ENCODE results near the gene WFIKKN2. TPM values are rescaled to one million over a fixed set of nuclear protein-coding genes. Genes with fewer than 3 reads are reported as not detected.

WFIKKN2 gene
- total RNA-seq, 1 experiment from 2014 or later = not detected

- no peak overlapping the region for H3K27ac ChIP-seq (ENCODE audit: low read depth, low read length, poor library complexity, severe bottlenecking)
- no peaks in the 10 kb centered on the region for H3K36me3 ChIP-seq (ENCODE audit: insufficient read depth, low read length, poor library complexity, severe bottlenecking)
- TF ChIP-seq, protein P1, sequence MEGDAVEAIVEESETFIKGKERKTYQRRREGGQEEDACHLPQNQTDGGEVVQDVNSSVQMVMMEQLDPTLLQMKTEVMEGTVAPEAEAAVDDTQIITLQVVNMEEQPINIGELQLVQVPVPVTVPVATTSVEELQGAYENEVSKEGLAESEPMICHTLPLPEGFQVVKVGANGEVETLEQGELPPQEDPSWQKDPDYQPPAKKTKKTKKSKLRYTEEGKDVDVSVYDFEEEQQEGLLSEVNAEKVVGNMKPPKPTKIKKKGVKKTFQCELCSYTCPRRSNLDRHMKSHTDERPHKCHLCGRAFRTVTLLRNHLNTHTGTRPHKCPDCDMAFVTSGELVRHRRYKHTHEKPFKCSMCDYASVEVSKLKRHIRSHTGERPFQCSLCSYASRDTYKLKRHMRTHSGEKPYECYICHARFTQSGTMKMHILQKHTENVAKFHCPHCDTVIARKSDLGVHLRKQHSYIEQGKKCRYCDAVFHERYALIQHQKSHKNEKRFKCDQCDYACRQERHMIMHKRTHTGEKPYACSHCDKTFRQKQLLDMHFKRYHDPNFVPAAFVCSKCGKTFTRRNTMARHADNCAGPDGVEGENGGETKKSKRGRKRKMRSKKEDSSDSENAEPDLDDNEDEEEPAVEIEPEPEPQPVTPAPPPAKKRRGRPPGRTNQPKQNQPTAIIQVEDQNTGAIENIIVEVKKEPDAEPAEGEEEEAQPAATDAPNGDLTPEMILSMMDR (conservative IDR thresholded peaks at IDR 0.05; ENCODE audit: low read depth, low read length) = no peak
- no peak for TF ChIP-seq EZH2 (IDR thresholded peaks at IDR 0.05; ENCODE audit: borderline replicate concordance, low read depth, low read length, poor library complexity, severe bottlenecking)
- no TSS peak for BruUV-seq (replicated peaks)
- DNase-seq (ENCODE audit: low spot score) = no peak
- intact Hi-C loops (cut with micrococcal nuclease; ENCODE audit: unreplicated experiment) = no loop called here
- CTCF ChIA-PET = interaction anchor here (2.2 kb wide), 1 partner anchor 17 kb away, joined by 9 read pairs; no protein-coding TSS in a partner anchor
- POLR2A ChIA-PET (ENCODE audit: low non-redundant PET) = interaction anchor here (0.5 kb wide), 1 partner anchor 77 kb away, joined by 4 read pairs; no protein-coding TSS in a partner anchor
- H3K27me3 ChIP-seq (replicated peaks; ENCODE audit: insufficient read depth, low read depth, low read length, poor library complexity) = no peaks in the 10 kb centered on the region
- H3K4me3 ChIP-seq (ENCODE audit: low read depth, low read length, poor library complexity, severe bottlenecking) = no peak overlapping the region
- peaks cover 25% of the 10 kb centered on the region for H3K4me1 ChIP-seq (ENCODE audit: insufficient read depth, low read length, poor library complexity, severe bottlenecking)
- no peaks in the 10 kb centered on the region for H3K9me3 ChIP-seq (ENCODE audit: low read depth, low read length, poor library complexity, severe bottlenecking)
Measured at GRCh38 chr17:50799582-50799981, 35.8 kb upstream of the WFIKKN2 start.

DNA sequence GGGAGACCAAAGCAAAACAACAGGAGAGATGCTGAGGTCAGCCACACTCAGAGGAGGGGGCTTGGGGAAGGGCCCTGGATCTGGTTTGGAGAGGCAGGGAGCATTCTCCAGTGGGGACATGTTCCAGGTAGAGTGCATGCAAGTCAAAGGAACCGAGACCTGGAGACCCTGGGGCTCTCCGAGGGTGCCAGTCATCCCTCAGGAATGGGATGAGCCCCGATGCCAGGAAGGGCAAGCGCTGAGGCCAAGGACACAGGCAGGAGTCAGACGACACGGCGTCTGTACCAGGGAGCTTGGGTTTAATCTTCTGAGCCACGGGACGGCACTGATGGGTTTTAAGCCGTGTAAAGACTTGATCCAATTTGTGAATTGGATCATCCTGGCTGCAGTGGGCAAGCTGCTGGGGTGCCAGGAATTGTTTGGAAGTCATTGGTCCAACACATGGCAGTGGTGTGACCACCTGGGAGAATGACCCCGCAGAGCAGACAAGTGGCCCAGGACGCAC is 35.1 kb upstream of the WFIKKN2 start:
- no peak overlapping the region for H3K4me3 ChIP-seq (ENCODE audit: low read depth, low read length, poor library complexity, severe bottlenecking)
- no TSS peak for BruUV-seq (replicated peaks)
- no peaks in the 10 kb centered on the region for H3K27me3 ChIP-seq (replicated peaks; ENCODE audit: insufficient read depth, low read depth, low read length, poor library complexity)
- DNase-seq (ENCODE audit: low spot score) = no peak
- H3K27ac ChIP-seq (ENCODE audit: low read depth, low read length, poor library complexity, severe bottlenecking) = no peak overlapping the region
- H3K9me3 ChIP-seq (ENCODE audit: low read depth, low read length, poor library complexity, severe bottlenecking) = no peaks in the 10 kb centered on the region
- intact Hi-C loops (cut with micrococcal nuclease; ENCODE audit: unreplicated experiment) = no loop called here
- CTCF ChIA-PET = no interaction called here
- TF ChIP-seq EZH2 (IDR thresholded peaks at IDR 0.05; ENCODE audit: borderline replicate concordance, low read depth, low read length, poor library complexity, severe bottlenecking) = no peak
- TF ChIP-seq, protein P1 (conservative IDR thresholded peaks at IDR 0.05; ENCODE audit: low read depth, low read length) = no peak
- POLR2A ChIA-PET (ENCODE audit: low non-redundant PET) = no interaction called here
- H3K4me1 ChIP-seq (ENCODE audit: insufficient read depth, low read length, poor library complexity, severe bottlenecking) = peaks cover 23% of the 10 kb centered on the region
- H3K36me3 ChIP-seq (ENCODE audit: insufficient read depth, low read length, poor library complexity, severe bottlenecking) = no peaks in the 10 kb centered on the region

DNA sequence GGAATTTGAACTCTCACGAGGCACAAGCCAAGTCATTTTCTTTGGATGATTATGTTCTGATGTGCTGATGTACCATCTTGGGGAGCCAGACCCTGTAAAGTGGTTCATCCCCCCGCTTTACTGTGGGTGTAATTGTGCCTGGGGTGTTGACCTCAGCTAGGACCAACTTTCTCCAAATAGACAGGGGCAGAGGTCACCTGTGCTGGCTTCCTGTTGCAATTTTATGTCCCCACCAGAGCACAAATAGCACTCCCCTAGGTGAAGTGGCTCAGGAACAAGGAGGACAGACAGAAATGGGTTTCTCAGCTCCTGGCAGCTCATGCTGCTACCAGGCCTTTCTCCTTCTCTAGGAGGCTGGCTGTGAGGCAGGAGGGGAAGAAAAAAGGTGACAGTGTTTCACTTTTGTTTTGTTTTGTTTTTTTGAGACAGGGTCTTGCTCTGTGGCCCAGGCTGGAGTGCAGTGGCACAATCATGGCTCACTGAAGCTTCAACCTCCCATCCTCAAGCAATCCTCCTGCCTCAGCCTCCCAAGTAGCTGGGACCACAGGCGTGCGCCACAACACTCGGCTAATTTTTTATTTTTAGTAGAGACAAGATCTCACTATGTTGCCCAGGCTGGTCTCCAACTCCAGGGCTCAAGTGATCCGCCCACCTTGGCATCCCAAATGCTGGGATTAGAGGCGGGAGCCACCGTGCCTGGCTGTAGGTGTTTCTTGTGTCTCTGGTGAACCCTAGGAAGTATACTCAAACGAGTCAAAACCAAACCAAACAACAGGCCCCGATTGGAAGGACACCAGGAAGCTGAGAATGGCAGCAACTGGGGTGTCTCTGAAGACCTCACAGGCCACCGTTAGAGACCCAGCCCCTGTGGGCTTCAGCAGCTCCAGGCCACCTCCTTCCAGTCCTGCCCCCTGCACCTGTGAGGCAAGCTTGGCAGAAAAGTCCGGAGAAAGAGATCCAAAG is 32.5 kb upstream of the WFIKKN2 start:
- CTCF ChIA-PET = no interaction called here
- intact Hi-C loops (cut with micrococcal nuclease; ENCODE audit: unreplicated experiment) = no loop called here
- no peak for DNase-seq (ENCODE audit: low spot score)
- TF ChIP-seq EZH2 (IDR thresholded peaks at IDR 0.05; ENCODE audit: borderline replicate concordance, low read depth, low read length, poor library complexity, severe bottlenecking) = no peak
- TF ChIP-seq, protein P1 (conservative IDR thresholded peaks at IDR 0.05; ENCODE audit: low read depth, low read length) = no peak
- Histone ChIP-seq H3K4me3 (ENCODE audit: low read depth, low read length, poor library complexity, severe bottlenecking) (no peak overlapping the region), H3K9me3 (ENCODE audit: low read depth, low read length, poor library complexity, severe bottlenecking) (no peaks in the 10 kb centered on the region), H3K27ac (ENCODE audit: low read depth, low read length, poor library complexity, severe bottlenecking) (no peak overlapping the region), H3K36me3 (ENCODE audit: insufficient read depth, low read length, poor library complexity, severe bottlenecking) (no peaks in the 10 kb centered on the region), H3K4me1 (ENCODE audit: insufficient read depth, low read length, poor library complexity, severe bottlenecking) (peaks cover 8% of the 10 kb centered on the region), H3K27me3 (replicated peaks; ENCODE audit: insufficient read depth, low read depth, low read length, poor library complexity) (no peaks in the 10 kb centered on the region)
- no TSS peak for BruUV-seq (replicated peaks)
- POLR2A ChIA-PET (ENCODE audit: low non-redundant PET) = no interaction called here
